ENCODE measurements around the gene GIMAP8. TPM values are rescaled to one million over a fixed set of nuclear protein-coding genes. Genes with fewer than 3 reads are reported as not detected.

Gene GIMAP8
- total RNA-seq, 1 donor from 2014 or later = 11.0 TPM

DNA sequence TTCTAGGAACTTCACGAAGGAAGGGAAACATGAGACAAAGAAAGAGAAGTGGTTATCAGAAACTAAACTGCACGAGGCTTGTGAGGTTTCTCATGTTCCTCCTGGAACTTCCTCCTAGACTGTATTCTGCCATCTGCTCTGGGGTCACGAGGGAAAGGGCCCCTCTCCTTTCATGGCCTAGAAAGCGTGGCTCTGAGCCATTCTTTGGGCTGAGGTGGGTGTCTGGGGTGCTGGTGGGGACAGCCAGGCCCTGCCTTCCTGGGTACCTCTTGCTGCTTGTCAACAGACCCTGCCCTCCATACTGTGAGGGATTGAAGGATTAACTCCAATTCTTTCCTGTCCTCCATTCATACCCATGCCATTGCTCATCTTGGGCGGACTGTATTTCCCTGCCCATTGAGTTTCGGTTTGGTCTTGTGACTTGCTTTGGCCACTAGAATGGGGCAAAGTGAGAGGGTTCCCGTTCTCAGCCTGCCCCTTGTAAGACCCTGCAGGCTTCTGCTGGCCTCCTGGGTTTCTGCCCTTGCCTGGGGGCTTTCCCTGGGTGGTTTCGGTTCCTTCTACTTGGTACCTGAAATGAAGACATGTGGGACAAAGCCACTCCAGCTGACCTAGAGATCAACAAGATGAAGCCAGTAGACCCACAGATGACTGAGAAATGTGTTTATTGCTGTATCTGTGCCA lies 14.9 kb upstream of the GIMAP8 start:
- peaks cover 1% of the 10 kb centered on the region for H3K9me3 ChIP-seq (replicated peaks)
- H3K4me3 ChIP-seq = no peak overlapping the region
- no peaks in the 10 kb centered on the region for H3K36me3 ChIP-seq
- H3K27ac ChIP-seq (replicated peaks) = no peak overlapping the region
- TF ChIP-seq, protein P1, sequence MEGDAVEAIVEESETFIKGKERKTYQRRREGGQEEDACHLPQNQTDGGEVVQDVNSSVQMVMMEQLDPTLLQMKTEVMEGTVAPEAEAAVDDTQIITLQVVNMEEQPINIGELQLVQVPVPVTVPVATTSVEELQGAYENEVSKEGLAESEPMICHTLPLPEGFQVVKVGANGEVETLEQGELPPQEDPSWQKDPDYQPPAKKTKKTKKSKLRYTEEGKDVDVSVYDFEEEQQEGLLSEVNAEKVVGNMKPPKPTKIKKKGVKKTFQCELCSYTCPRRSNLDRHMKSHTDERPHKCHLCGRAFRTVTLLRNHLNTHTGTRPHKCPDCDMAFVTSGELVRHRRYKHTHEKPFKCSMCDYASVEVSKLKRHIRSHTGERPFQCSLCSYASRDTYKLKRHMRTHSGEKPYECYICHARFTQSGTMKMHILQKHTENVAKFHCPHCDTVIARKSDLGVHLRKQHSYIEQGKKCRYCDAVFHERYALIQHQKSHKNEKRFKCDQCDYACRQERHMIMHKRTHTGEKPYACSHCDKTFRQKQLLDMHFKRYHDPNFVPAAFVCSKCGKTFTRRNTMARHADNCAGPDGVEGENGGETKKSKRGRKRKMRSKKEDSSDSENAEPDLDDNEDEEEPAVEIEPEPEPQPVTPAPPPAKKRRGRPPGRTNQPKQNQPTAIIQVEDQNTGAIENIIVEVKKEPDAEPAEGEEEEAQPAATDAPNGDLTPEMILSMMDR (IDR thresholded peaks at IDR 0.05; ENCODE audit: borderline replicate concordance) = no peak
- DNase-seq = no peak
- H3K4me1 ChIP-seq = no peaks in the 10 kb centered on the region
- peaks cover under 1% of the 10 kb centered on the region for H3K27me3 ChIP-seq (ENCODE audit: low read depth)
- intact Hi-C loops (cut with micrococcal nuclease) = no loop called here

DNA sequence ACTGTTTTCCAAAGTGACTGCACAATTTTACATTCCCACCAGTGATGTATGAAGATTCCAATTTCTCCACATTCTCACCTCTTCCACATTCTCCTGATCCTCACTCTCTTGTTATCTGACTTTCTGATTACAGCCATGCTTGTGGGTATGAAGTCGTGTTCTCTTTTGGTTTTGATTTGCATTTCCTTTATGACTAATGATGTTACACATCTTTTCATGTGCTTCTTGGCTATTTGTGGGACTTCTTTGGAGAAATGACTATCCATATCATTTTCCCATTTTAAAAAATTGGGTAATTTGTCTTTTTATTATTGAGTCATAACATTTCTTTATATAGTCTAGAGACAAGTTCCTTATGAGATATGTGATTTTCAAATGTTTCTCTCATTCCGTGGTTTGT lies 10.5 kb upstream of the GIMAP8 start:
- H3K27ac ChIP-seq (replicated peaks) = no peak overlapping the region
- H3K4me3 ChIP-seq = no peak overlapping the region
- H3K4me1 ChIP-seq = no peaks in the 10 kb centered on the region
- intact Hi-C loops (cut with micrococcal nuclease) = no loop called here
- no peak for DNase-seq
- H3K27me3 ChIP-seq (ENCODE audit: low read depth) = no peaks in the 10 kb centered on the region
- TF ChIP-seq, protein P1 (IDR thresholded peaks at IDR 0.05; ENCODE audit: borderline replicate concordance) = no peak
- H3K9me3 ChIP-seq (replicated peaks) = peaks cover 24% of the 10 kb centered on the region
- no peaks in the 10 kb centered on the region for H3K36me3 ChIP-seq

DNA sequence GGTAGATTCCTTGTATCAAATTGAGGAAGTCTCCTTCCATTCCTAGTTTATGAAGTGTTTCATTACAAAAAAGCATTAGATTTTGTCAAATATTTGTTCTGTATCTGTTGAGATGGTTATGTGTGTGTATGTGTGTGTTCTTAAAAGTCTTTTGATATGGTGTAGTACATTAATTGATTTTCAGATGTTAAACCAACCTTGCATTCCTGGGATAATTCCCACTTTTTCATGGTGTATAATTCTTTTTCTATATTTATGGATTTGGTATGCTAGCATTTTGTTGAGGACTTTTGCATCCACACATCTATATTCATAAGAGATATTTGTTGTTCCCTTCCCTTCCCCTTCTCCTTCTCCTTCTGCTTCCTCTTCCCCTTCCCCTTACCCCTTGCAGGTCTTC lies 8.9 kb upstream of the GIMAP8 start:
- Histone ChIP-seq H3K9me3 (replicated peaks) (peaks cover 24% of the 10 kb centered on the region), H3K4me1 (peaks cover 6% of the 10 kb centered on the region), H3K27ac (replicated peaks) (no peak overlapping the region), H3K36me3 (no peaks in the 10 kb centered on the region), H3K27me3 (ENCODE audit: low read depth) (no peaks in the 10 kb centered on the region), H3K4me3 (no peak overlapping the region)
- TF ChIP-seq, protein P1 (IDR thresholded peaks at IDR 0.05; ENCODE audit: borderline replicate concordance) = no peak
- intact Hi-C loops (cut with micrococcal nuclease) = no loop called here
- DNase-seq = no peak

DNA sequence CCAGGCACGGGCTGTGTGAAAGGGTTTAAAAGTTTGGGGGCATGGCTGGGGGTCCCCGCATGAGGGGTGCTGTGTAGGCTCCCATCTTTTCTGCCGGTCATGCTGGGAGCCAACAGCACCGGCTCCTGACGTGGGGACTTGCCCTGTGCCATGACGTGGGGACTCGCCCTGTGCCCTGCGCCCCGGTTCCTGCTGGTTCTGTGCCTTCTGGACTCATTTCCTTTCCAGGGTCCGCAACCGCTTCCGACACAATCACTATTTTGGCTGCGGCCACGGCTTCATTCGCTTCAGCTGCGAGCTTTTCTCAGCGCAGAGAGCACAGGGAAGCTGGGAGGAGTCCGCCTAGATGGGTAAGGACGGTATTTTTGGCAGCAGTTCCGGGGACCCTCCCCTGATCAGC lies 7.6 kb upstream of the GIMAP8 start:
- no peak for DNase-seq
- Histone ChIP-seq H3K36me3 (no peaks in the 10 kb centered on the region), H3K4me1 (peaks cover 12% of the 10 kb centered on the region), H3K9me3 (replicated peaks) (peaks cover 24% of the 10 kb centered on the region), H3K4me3 (no peak overlapping the region), H3K27me3 (ENCODE audit: low read depth) (no peaks in the 10 kb centered on the region), H3K27ac (replicated peaks) (no peak overlapping the region)
- intact Hi-C loops (cut with micrococcal nuclease) = no loop called here
- TF ChIP-seq, protein P1 (IDR thresholded peaks at IDR 0.05; ENCODE audit: borderline replicate concordance) = no peak

DNA sequence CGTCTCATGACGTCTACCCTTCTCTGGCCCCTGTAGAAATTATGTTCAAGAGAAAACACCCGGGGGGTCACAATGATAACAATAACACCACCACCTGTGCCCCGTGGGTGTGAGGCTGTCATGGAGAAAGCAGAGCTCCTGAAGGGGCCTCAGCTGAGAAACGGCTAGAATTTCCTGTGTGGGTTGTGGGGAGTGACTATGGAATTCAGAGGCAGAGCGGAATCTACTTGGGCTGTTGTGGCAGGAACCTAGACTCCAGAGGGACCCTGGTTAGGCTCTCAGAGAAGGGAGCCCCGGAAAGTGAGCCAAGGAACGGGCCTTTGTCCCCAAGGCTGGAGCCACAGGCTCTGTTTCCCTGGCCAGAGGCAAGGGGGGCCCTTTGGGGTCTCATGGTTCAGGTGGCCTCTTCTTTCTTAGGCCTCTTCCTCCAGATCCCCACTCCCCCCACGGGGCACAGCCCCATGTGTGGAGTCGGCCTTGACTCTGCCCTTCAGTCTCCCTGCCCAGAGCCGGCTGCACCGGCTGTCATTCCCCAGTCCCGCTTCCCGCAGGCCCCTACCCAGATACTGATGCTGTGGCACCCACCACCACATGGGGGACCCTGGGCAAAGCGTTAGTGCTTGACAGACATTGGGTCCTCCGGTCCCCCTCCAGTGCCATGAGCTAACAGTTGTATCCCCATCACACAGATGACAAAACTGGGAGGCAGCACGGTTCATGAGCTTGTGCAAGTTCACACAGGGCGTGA lies 6.5 kb upstream of the GIMAP8 start:
- TF ChIP-seq, protein P1 (IDR thresholded peaks at IDR 0.05; ENCODE audit: borderline replicate concordance) = no peak
- intact Hi-C loops (cut with micrococcal nuclease) = no loop called here
- Histone ChIP-seq H3K36me3 (no peaks in the 10 kb centered on the region), H3K4me1 (peaks cover 20% of the 10 kb centered on the region), H3K27me3 (ENCODE audit: low read depth) (no peaks in the 10 kb centered on the region), H3K27ac (replicated peaks) (no peak overlapping the region), H3K4me3 (no peak overlapping the region), H3K9me3 (replicated peaks) (peaks cover 24% of the 10 kb centered on the region)
- no peak for DNase-seq
